Glomerular visceral epithelial cell (primary cell): ENCODE measurements around the gene KPTN.

Source experiments
- DNase-seq: peaks from one replicate; pipeline ENCODE4 v3.0.0-alpha.2; 2016; ENCODE audit errors: extremely low spot score

KPTN gene

DNA sequence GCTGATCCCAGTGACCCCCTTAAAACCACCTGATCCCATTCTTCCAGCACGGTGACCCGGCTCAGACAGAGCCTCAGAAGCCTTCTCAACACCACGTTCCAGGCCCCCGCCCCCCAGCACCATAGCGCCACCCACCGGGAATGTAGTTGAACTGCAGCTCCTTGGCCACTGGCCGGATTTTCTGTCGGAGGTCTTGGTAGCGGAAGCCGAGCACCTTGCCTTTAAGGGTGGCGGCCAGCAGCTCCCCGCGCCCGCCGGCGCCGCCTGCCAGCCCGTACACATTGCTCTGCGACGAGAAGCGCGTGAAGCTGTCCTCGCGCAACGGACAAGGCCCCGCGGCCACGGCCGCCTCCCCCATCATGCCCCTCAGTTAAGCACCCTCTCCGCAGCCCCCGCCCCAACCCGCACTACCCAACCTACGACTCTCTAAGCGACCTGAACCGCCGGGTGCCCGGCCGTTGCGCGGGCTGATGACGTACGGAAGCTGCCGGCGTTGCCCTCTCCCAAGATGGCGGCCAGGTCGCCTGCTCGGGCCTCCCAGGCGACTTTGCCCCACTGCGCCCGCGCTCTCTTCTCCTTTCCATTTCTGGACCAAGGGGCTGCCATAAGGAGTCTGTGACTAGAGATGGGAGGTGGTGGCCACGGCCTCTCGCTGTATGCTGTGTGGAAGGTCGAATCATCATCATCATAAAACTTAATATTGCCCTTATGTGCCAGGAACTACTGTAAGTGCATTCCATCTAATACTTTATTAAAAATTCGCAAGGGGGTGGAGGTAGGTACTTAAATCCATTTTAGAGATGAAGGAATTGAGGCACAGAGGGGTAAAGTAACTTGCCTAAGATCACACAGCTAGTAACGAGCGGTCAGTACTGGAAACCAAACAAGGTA lies at the start of gene KPTN:
Gene KPTN (minus strand): TSS at position 420 of the 891 bp plus-strand sequence. CDS start 59 bp downstream, at position 361.
- peak; percentile 91 for DNase-seq

DNA sequence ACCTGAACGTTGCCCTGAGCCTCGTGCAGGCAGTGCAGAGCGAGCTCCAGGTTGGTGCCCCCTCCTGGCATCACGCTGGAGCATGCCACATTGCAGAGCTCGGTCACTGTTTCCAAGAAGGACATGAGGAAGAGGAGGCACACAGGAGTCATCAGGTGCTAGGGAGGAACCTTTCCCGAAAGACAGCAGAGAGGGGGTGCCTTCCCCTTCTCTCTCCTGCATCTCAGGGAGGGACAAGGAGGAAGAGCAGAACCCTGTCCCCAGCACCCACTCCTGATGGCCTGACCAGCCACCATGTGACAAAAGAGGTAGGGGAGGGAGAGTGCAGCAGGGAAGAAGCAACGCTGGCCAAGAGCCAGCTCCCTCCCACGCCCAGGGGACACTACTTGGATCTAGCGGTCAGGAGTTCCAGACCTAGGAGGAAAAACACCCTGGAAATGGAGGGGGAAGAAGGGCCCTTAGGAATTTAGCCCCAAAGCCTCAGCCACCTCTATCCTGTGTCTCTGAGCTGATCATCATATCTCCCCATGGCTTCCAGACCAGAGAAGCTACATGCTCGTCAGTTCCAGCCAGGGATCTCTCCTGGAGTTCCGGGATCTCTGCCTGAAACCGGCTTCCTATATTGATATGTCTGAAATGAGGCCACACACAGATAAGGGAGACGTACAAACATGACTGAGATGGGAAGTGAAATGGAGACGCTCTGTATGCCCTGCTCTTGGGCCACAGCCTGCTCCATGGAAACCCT lies 47.8 kb upstream of the KPTN start:
- no peak for DNase-seq

- no peak for DNase-seq
These were observed 45.2 kb upstream of the KPTN start for GRCh38 chr19:47529018-47529742.

DNA sequence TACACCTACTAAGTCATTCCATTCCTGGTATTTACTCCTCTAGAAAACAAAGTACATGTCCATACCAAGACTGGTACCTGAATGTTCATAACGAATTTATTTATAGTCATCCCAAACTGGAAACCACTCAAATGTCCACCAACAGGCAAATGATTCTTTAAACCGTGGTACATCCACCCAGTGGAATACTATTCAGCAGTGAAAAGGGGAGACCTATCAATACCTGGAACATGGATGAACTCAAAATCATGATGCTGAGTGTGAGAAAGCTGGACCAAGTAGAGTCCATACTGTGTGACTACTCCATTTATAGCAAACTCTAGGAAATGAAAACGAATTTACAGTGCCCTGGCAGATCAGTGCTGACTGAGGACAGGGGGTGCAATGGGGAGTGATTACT lies 42.8 kb upstream of the KPTN start:
- no peak for DNase-seq

DNA sequence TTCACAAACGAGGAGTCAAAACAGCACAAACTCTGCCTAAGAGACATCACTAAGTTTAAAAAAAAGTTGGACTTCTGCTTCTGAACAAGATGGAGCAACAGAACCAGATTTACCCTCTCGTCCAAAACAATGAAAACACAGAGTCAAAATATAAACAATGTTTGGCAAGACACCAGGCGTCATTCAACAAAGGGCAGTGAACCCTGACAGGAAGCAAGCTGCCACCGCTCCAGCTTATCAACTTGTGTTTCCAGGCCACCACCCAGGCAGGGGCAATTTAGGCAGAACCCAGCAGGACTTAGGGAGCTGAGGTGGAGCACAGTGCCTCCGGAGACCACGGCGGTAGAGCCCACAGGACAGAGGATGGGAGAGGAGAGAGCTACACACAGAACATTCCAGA lies 39.5 kb upstream of the KPTN start:
- DNase-seq: no peak

DNA sequence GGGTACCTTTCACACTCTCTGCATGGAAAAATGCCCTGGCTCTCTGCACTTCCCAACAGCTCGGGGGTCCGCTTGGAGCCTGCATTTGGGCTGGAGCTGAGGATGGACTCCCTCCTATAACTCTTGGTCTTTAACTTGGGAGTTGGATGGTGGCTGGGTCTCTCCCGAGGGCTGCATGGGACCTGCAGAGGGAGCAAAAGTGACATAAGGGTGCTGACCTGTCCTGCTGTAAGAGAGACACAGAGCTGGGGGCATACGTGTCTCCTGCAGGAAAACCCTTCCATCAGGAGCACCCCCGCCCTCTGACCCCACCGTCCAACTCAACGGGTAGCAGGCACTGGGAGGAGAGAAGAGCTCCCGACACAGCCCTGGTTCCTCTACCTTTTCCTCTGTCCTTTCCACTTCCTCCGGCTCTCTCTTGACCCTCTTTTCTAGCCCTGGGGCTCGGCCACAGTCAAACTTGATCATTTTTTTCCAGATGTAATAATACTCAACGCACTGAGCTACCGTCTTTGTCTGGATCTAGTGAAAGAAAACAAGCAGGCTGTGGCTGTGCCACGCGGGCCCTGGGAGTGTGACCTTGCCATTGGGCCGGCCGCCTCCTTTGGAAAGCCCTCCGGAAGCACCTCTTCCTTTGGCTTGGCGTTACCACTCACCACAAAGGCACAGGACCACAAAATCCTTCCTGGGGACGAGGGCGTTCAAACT lies 37.6 kb upstream of the KPTN start:
- DNase-seq: no peak

- DNase-seq: no peak
These were observed 36.8 kb upstream of the KPTN start for GRCh38 chr19:47520839-47521238.

DNA sequence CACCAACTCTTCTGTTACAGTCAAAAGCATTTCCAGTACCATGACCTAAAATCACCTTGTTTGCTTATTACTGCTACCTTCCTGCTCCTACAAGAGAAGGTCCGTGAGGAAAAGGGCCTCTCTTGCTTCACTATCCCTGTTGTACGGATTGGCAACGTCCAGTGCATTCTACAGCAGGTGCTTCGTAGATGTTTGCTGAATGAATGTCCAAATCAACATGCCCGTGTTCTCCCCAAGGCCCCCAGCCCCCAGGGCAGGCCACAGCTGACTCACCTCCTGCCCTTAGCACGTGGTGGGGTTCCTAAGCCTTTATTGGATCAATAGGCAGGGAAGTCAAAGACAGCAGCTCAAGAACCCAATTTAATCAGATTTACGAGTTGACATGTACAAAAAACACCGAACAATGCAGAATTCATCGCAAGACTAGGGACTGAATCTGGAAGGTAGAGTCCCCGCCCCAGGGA lies 36.4 kb upstream of the KPTN start:
- no peak for DNase-seq

DNA sequence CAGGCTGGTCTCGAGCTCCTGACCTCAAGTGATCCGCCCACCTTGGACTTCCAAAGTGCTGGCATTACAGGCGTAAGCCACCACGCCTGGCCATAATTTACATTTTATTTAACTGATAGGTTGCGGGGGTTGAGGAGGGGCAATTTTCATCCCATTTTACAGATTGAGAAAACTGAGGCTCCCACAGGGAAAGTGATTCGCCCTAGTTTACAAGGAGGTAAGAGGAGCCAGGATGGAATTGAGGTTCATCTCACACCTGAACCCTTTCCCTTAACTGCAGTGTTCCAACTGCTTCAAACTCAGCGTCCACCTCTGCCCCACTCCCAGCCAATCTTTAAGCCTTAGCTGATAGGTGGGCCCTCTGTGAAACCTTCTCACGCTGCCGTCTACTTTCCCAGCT lies 34.8 kb upstream of the KPTN start:
- DNase-seq: no peak

DNA sequence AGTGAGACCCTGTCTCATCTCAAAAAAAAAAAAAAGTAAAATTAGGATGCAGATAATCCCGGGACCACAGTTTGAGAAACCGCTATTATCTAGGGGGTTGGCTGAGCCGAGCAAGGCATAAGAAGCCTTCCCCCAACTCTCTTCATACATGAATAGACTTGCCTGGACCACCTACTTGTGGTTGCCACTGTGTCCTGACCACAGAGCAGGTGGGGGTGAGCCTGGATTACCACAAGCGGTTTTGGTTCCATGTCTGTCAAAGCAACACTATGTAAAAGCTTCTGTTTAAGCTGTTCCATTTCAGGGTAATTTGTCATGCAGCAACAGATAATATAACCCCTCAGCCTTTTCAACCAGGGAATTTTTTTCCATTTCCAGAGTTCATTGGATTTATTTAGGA lies 34.1 kb upstream of the KPTN start:
- DNase-seq: peak; percentile 82

GRCh38 chr19:47514869-47515588 lies 31.0 kb upstream of the KPTN start, which contains the start of gene NAPA:
TSS of gene NAPA (minus strand) at chr19:47515063. CDS start at chr19:47514940, 123 bp downstream.
- peak; percentile 100 for DNase-seq

- DNase-seq: no peak
These were observed 30.3 kb upstream of the KPTN start for GRCh38 chr19:47514151-47514868.

GRCh38 chr19:47512948-47513319 lies 28.9 kb upstream of the KPTN start:
- no peak for DNase-seq

GRCh38 chr19:47512183-47512947 lies 28.3 kb upstream of the KPTN start:
- DNase-seq: peak; percentile 59

- no peak for DNase-seq
These were observed 27.7 kb upstream of the KPTN start for GRCh38 chr19:47511681-47512080.

DNA sequence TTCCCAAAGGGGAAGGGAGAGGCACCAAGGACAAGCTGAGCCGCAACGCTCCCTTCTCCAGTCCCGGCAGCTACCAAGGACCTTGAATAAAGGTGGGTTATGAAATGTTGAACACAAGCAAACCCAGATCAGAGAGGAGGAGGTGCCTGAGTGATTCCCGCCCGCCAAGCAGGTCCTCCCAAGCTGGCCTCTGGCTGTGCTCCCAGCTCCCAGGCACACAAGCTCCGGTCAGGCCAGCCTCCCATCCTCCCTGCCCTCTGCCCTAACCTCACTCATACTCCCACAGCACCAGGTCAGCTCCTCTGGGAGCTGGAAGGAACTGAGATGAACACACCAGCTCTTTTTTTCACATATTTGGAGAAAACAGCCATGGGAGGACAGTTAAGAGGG lies 27.1 kb upstream of the KPTN start:
- no peak for DNase-seq

DNA sequence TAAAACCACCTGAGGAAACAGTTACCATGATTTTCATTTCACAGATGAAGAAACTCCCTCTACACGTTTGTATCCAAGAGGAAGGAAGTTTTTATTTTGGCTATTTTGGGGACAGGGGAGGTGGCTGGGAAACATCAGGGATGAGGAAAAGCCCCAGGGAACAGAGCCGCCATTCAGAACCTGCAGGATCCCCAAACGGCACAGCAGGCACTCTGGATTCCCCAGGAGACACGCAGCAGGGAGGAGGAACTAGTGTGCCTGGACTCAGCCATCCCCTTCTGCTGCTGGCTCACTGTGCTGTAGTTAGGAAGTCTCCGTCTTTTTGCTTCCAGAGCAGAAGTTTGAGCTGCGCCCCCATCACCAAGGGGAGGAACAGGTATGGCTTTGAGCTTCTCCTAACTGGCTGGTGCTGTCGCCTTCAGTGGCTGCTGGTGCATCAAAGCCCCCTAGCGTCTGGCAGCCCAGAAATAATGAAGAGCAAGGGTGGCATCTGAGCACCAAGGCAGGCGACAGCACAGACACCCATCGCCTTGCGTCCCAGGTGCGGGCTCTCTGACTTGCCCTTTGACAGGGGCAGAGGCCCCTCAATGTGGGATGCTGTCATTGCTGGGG lies 26.6 kb upstream of the KPTN start:
- DNase-seq: no peak

GRCh38 chr19:47509973-47510372 lies 26.0 kb upstream of the KPTN start:
- DNase-seq: no peak
